NCI-H82 treated with DMSO at 0.1 percent for 48 hours (cell line): ENCODE results near the gene SCN5A.

Source experiments
- DNase-seq: peaks from one replicate; lab custom pipeline; 2025; ENCODE audit not compliant: unreplicated experiment; lab: John Stamatoyannopoulos, UW

Gene SCN5A

DNA sequence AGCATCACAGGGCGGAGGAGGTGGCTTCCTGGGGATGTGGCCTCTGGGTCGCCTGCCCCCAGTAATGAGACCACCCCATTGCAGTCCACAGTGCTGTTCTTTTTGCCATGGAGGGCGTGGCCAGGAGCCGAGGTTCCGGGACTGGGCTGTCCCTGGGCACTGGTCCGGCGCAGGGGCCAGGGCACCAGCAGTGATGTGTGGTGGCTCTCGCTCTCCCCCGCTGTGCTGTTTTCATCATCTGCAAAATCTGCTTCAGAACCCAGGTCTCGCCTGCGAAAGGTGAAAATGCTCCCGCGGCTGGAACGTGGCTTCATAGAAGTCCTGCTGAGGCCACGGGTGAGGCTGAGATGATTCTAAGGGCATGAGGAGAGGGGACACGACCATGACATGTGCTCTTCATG lies 45.8 kb downstream of the SCN5A start:
- DNase-seq = no peak

DNA sequence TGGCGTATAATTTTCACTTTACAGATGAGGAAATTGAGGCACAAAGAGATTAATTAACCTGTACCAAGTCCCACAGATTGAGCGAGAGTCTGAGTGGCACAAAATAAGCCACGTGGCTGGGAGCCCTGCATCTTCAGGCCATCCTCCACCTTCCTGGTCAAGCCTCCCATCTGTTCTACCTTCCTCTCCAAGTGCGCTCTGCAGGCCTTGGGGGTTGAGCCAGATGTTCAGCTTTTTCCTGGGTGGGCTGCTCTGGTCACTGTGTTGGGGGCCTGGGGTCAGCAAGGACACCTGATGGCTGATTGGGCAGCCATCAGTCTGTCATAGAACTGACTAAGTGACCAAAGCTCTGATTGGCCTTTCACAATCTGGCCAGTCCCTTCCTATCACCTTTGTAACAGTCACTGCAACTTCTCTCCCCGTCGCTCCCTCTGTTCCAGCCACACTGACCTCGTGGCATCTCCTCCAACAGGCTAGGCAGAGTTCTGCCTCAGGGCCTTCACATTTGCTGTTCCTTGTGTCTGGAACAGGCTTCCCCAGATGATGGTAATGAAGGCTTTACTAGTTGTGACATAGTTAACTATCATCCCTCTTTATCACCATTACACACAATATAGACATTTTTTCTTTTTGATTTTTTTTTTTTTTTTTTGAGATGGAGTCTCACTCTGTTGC lies 46.8 kb downstream of the SCN5A start:
- DNase-seq = no peak

DNA sequence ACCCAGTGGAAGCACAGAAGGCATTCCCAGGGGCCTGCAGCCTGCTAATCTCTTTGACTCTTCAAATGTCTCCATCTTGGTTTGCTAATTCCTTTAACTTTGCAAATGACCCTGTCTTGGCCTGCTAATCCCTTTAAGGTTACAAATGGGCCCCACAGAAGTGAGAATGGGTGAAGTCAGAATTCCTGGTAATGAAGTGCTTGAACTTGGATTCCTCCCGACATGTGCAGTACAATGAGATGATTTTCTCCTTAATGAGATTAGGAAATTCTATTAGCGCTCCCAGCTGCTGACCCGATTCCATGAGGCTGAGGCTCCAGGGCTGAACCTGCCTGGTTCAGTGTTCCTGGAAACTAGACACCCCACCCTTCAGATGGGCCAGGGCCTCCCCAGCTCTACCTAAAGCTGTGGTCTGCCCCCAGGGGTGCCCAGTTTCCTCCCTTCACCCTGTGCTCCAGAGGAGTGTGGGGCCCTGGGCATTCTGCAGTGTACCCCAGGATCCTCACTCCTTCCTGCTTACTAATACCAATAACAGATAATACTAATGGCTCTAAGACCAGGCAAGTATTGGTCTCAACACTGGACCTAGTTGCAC lies 47.4 kb downstream of the SCN5A start:
- DNase-seq = peak; percentile 99

DNA sequence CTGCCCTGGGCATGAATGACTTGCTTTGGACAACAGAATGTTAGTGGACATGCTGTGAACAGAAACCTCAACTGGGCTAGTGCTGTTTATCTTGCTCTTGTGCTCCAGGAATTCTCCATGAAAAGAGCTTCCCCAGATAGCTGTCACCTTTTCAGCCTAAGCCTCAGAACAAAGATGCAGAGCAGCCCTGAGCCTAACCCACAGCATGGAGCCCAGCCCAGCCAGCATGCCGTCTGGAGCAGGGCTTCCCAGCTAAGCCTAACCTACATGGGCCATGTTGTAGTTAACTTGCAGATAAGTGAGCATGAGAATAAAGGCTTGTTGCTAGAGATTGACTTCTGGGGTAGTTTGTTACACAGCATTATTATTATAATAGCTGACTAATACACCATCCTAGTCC lies 48.9 kb downstream of the SCN5A start:
- DNase-seq = no peak

DNA sequence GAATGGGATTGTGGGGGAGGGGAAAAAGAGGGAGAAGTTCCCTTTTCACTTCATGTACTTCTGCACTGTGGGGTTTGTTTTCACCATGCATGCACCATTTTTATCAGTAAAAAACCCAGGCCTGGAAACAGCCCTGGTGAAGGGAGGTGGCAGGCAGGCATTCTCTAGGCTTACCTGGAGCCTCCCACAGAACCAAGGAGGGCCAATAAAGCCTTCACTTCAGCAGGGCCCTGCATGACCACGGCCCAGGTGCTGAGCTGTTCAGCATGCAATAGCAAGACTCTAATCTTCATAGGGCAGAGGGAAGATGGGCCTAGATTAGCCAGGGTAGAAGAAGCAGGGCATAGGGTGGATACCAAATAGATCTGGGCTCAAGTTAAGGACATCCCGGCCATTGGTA lies 49.6 kb downstream of the SCN5A start:
- DNase-seq = no peak

DNA sequence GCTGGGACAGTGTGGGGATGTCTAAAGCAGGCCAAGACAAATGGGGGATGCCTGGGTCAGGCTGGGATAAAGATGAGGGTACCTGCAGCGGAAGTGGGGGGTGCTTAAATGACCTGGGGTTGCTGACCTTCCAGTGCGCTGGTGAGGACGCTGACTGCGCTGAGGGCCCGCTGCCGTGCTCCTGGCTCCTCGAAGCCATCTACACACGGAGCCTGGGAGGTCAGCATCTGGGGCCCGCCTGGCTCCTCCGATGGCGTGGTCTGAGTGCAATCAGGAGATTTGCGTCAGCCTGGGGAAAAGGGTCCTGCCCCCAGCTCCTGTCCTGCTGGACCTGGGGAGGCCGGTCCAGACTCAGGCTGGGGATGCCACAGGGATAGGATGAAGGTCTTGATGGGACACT lies 50.7 kb downstream of the SCN5A start:
- no peak for DNase-seq

DNA sequence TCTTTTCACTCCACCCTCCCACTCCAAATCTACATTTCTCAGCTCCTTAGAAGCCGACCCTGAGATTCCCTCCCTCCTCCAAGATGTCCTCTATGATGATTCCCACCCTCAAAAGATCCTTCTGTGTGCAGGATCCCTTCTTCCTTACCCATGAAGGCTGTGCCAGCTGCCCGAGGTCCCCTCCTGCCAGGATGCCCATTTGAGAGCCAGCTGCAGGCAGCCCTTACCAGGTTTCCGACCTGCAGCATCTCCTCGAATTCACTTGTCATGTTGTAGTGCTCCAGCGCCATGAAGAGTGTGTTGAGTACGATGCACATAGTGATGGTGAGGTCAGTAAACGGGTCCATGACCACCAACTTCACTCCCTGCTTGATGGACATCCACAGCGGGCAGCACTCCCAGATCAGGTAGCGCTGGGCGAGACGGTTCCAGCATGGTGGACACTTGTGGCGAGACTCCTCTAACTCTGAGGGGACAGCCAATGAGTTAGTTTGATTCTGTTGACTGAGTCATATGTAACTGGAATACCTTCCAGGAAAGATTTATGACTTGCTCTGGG lies 51.9 kb downstream of the SCN5A start:
- DNase-seq = no peak

DNA sequence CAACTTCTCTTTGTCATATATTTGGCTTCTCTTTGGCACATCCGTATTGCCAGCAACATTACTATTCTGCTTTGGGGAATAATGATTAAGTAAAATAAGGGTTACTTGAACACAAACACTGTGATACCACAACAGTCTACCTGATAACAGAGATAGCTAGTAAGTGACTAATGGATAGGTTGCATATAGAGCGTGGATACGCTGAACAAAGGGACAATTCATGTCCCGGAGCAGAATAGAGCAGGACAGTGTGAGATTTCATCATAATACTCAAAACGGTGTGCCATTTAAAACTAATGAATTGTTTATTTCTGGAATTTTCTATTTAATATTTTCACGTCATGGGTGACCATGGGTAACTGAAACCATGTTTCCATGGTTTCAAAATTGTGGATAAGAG lies 54.1 kb downstream of the SCN5A start:
- DNase-seq = no peak

DNA sequence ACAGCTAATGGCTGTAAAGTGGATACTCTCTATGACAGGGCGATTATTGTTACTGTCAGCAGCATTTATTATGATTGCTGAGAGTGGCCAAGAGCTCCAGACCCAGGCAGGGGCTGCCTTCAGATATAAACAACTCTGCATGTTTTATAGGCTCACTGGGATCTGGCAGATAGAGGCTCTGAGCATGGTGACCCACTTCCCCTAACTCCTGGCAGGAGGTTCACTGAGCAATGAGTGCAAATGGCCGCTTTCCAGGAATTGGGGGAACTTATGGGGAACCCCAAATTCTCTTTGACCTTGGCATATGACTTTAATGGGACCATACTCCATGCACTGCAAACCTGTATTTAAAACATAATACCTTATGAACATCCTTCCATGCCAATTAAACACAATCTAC lies 59.0 kb downstream of the SCN5A start:
- no peak for DNase-seq

DNA sequence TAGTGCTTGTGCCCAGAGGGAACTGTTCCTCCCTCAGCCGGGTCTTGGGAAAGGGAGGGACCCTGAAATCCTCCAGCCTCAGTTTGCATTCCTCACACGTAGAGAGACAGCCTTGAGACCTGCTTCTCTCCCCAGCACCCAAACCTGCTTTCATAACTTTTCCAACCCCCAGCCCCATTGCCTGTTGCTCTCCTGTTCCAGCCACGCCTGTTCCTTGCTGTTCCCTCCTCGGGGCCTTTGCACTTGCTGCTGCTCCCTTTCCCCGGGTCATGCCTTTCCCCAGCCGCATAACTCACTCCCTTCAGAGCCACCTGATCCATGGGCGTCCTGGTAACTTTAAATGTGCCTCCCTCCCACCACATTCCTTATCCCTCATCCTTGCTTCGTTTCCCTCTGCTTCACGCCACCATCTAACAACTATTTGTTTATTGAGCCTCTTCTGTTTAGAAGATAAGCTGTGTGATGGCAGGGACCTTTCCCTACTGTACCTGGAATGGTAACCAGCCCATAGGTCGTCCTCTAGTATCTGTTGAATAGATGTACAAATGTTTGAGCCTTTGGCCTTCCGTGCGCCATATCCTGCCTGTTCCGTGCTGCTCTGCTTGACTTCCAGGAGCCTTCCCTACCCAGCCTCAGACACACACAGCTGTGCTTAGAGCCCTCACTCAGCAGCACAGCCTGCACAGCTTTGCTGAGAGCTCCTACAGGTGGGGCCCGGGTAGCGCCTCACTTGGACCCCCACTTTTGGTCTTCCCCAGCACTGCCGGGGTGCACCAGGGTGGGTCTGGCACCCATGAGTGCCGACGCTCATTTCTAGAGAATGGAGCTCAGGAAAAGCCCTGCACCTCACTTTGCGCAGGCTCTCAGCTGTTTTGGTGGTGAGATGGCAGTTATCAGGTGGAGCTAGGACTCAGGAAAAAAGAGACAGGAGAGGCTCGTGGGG lies 60.2 kb downstream of the SCN5A start:
- DNase-seq = no peak

DNA sequence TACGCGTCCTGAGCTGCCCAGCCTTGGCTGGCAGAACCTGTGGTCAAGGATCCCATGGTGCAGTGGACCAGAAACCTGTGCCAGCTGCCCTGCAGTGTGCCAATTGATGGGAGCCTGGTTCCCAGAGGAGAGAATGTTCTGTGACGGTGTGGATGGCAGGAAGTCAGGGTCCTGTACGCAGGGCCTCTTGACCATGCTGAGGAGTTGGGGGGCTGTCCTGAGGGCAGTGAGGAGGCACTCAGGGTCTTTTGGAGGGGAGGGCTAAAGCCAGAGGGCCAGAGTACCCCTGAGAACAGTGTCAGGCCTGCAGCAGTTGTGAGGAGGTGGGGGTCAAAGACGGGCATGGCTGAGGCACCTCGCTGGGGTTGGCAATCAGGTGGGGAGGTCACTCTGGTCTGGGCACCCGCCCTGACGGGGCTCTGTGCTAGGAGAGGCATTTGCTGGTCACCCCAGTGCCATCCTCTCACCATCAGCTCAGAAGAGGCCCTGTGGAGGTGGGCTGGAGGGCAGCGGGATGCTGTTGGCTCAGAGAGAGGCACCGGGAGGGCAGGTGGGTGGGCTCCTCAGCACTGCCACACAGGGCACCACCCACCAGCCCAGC lies 61.0 kb downstream of the SCN5A start:
- DNase-seq = no peak

DNA sequence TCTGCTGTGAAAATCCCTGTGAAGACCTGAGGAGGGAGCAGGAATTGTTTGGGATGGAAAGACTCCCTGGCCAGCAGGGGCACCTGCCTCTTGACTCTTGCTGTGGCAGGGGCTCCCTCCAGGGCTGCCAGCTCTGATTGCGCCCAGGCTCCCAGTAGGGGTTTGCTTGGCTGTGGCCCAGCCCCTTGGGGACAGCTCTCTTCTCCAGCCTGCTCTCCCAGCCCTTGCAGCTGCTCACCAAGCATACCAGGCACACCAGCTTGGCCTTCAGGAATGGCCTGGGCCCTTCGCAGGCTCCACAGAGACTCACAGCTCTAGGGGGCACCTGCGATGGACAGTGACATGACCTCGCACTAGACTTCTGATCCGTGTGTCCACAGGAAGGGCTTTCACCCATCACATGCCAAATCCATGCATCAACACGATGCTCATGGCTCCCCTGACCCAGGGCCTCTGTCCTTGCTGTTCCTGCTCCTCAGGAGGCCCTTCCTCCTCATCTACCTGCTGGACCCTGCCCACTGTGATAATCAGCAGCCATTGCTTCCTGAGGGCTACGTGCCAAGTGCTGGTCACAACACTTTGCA lies 61.8 kb downstream of the SCN5A start:
- no peak for DNase-seq

DNA sequence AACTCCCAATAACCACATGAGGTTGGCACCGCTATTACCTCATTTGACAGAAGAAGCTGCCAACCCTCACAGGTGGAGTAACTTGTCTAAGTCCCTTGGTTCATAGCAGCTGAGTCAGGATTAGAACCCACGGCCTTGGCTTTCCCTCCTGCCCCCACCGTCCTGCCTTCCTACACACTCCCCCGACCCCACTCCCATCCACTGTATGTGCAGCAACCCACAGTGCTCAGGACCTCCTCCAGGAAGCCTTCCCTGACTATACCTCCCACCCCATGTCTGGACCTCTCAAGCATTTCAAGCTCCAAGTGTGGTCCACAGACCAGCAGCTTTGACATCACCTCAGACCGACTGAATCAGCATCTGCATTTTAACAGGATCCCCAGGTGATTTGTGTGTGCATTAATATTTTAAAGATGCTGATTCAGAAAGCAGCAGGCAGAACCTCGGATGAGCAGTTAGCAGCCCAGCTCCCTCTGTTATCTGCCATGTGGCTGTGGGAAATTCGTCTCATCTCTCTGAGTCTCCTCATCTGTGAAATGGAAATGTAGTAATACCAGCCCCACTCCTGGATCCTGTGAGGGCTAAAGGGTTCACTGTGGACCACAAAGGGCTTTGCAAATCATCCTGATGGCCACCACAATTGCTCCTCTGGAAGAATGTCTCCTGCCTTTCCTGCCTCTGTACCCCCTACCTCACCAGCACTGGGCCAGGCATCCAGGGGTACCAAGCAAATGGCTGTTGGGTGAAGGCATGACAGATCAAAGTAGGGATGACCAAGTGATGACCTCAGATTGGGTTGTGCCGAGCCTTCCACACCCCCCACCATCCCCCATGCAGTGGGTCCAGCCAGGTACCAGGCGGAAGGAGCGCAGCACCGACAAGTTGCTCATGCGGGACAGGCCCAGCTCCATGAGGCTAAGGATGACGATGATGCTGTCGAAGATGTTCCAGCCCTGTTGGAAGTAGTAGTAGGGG lies 62.7 kb downstream of the SCN5A start:
- DNase-seq = no peak

DNA sequence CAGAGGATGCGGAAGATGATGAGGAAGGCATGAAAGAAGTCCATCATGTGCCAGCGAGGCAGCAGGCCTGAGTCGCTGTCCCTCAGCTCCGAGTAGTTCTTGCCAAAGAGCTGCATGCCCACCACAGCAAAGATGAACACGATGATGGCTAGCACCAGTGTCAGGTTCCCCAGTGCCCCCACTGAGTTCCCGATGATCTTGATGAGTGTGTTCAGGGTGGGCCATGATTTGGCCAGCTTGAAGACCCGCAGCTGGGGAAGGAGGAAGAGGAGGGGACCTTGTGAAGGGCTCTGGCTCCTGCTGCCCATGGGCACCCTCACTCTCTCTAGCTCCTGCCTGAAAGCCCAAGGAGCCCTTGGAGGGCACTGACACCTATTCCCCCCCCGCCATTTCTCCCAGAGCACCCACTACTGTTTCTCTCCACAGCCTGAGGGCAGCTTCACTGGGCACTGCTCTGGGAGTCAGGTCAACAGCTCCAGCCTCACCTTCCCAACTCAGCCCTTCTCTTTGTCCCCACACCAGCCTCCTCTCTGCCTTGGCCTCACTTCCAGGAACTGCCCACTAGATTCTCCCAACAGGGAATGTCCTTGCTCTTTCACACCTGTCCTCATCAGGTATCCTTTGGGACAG lies 63.6 kb downstream of the SCN5A start:
- no peak for DNase-seq

DNA sequence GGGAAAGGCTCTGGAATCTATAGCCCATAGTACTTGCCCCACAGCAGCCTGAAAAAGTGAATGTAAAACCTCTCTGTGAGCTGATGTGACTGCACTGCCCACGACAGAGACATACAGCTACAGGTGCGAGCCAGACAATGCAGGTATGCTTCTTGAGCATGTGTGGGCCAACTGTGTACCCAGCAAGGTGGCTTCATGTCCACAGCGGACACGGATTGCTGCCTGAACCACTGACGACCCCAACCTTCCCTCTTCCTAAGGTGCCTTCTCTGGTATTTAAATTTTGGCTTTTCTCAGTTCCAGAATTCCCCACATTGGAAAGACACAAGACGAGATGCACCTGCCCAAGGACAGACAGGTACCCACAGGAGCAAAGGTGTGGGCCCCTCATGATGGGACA lies 65.8 kb downstream of the SCN5A start:
- no peak for DNase-seq

DNA sequence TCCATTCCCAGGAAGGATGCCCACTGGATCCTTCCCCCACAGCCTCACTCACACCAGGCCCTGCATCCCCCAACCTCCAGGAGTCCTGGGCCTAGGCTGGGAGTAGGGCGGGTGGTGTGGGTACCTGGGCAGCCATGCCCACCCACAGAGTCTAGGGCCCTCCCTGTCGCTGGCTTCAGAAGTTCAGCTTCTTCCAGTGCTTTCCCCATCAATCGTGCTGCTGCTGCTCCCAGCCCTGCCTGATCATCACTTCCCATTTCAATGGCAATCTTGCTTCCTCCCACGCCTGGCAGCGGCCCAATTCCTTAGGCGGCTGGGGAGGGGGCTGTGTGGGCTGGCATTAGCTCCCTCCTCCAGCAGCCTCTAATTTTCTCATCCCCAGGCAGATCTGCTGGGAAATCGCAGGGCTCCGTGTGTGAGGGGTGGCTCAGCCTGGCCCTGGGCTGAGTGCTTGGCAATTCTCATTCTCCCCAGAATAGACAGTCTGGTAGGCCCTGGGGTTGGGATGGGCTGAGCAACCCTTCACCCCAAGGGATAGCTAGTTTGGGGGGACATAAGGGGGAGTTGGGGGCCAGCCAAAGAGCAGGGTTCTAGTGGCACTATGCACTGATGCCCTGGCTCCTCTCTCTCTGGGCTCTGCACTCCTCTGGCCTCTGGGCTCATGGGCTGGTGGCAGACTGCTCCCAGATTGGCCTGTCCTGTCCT lies 66.4 kb downstream of the SCN5A start:
- DNase-seq = no peak

DNA sequence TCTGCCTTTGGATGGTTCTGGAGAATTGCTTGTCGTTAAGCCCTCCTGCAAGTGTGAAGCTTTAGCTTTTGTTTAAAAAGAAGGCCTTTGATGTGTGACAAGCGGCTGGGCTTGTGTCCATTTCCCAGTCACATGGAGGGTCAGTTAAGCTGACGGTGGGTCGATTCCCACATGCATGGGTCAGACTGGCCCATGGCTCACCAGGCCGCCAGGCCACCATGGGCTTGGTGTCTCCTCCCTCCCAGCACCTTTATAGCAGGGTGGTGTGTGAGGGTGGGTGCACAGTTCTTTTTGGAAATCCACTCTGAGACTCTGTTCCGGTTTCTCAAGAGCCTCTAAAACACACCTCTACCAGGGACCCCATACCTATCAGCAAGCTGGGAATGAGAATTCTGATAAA lies 67.2 kb downstream of the SCN5A start:
- DNase-seq = no peak

DNA sequence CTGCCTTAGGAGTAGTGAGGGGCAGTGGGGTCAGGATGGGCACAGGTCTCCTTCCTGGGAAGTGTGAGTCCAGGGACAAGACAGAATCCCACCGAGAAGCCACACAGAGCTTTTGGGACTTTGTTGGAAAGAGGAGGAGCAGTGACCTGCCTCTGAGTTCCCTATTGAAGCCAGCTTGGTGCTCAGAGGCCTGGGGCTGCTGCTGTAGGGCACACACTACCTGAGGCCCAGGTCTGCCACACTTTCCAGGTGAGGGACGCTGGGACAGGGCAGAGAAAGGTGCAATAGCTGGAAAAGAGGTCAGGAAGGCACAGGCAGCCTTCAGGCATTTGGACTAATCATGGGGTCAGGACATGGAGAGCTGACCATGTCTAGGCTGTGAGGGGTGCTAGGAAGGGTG lies 67.7 kb downstream of the SCN5A start:
- no peak for DNase-seq
